Spleen (tissue), 11 donors: Measurements from ENCODE around the gene CYP8B1. TPM values are rescaled to one million over a fixed set of nuclear protein-coding genes. Genes with fewer than 3 reads are reported as not detected.

ENCODE experiments used
- DNase-seq: peaks from one replicate; pipeline ENCODE4 v3.0.0-alpha.2; 2020
- H3K27ac ChIP-seq, 8 donors: fragments of 200-600 bp; sonication (generic) in 7 of 8; 1 replicate in 4 of 8; 2 replicates in 4 of 8; pipeline versions ENCODE4 v1.5.0 to v1.8.0; 2016 to 2021; ENCODE audit warnings: inconsistent platforms in 4 of 8, mild to moderate bottlenecking in 4 of 8, moderate library complexity in 1 of 8
- H3K27me3 ChIP-seq, 7 donors: fragments of 200-600 bp; sonication (generic) in 6 of 7; replicated peaks in 1 of 7; 1 replicate in 4 of 7; 2 replicates in 3 of 7; pipeline versions ENCODE4 v1.5.0 to v1.8.0; 2016 to 2021; ENCODE audit warnings: inconsistent platforms in 3 of 7, mild to moderate bottlenecking in 1 of 7
- H3K36me3 ChIP-seq, 6 donors: fragments of 200-600 bp; sonication (generic) in 5 of 6; 1 replicate in 4 of 6; 2 replicates in 2 of 6; pipeline versions ENCODE4 v1.5.0 to v1.8.0; 2016 to 2021; ENCODE audit warnings: inconsistent platforms in 2 of 6
- H3K4me1 ChIP-seq, 6 donors: fragments of 200-600 bp; sonication (generic) in 5 of 6; 1 replicate in 3 of 6; 2 replicates in 3 of 6; pipeline versions ENCODE4 v1.5.0 to v1.8.0; 2016 to 2021; ENCODE audit warnings: inconsistent platforms in 3 of 6
- H3K4me3 ChIP-seq, 8 donors: fragments of 200-600 bp; sonication (generic) in 7 of 8; 1 replicate in 4 of 8; 2 replicates in 4 of 8; pipeline versions ENCODE4 v1.5.0 to v1.8.0; 2016 to 2021; ENCODE audit warnings: inconsistent platforms in 4 of 8, mild to moderate bottlenecking in 4 of 8, moderate library complexity in 2 of 8
- H3K9me3 ChIP-seq, 8 donors: fragments of 200-600 bp; sonication (generic) in 7 of 8; 1 replicate in 4 of 8; 2 replicates in 4 of 8; pipeline versions ENCODE4 v1.5.0 to v1.8.0; 2016 to 2021; ENCODE audit warnings: inconsistent platforms in 4 of 8
- CTCF ChIP-seq, 11 experiments: fragments of 200-600 bp in 7 of 11; fragments of 450-650 bp in 4 of 11; sonication (generic) in 4 of 11; IDR thresholded peaks in 8 of 11; conservative IDR thresholded peaks in 3 of 11; 1 replicate in 7 of 11; 2 replicates in 4 of 11; pipeline versions ENCODE4 v1.4.0 to v1.8.0; 2016 to 2021; ENCODE audit warnings: antibody characterized with exemption in 11 of 11, inconsistent platforms in 4 of 11, mild to moderate bottlenecking in 1 of 11
- POLR2A ChIP-seq, 3 donors: fragments of 450-650 bp; IDR thresholded peaks; one replicate each; pipeline ENCODE4 v1.5.1; 2017; ENCODE audit warnings: antibody characterized with exemption in 3 of 3, mild to moderate bottlenecking in 1 of 3
- POLR2AphosphoS5 ChIP-seq, 3 donors: sonication (generic); formaldehyde crosslinking; IDR thresholded peaks; one replicate each; pipeline ENCODE4 v1.5.1; 2017; ENCODE audit warnings: antibody characterized with exemption in 3 of 3
- WGBS, 5 donors: extraction: QIAGEN DNeasy Blood & Tissue Kit in 3 of 5; methylation state at CpG; one replicate each; pipeline versions ENCODE4 v1.1.5 to v1.1.7; 2013 to 2018; 5-methylcytosine and 5-hydroxymethylcytosine counted together
- intact Hi-C: fragments of 100-400 bp; cut with DNase I; formaldehyde crosslinking; loops from one replicate; pipeline ENCODE4 v1.15.0; 2023; ENCODE audit warnings: low total_unique reads
- polyA plus RNA-seq, 3 donors: library from polyadenylated mRNA; stranded (reverse); fragments of 200-250 nt; gene quantifications; one replicate each; pipeline ENCODE4 v1.2.1, GENCODE V29; 2013
- total RNA-seq, 7 donors: library from RNA; depleted of rRNA in 3 of 7; stranded (reverse); fragments of >200 nt in 3 of 7; fragmentation: NEBNext Ultra II Directional in 4 of 7; extraction: Animal tissue kit (Norgen Biotek cat#: 25700) in 4 of 7; gene quantifications; one replicate each; pipeline versions ENCODE4 v1.1.0 to v1.2.1, GENCODE V29; 2016 to 2021
- donor health status: healthy with polysubstance abuse.
- donor health status: DM: no; HTN: no; CAD: no; lungs with moderate emphysema.
- donor health status: DM: no; HTN: no; CAD: no.
- donor health status: Bipolar disorder and iron deficiency.
- donor health status: healthy.
- donor health status: DM: no; HTN: no; CAD: no.
- donor health status: DM: yes; HTN: yes; CAD: no.

The CYP8B1 gene
- total and polyA plus RNA-seq, 10 donors = 0.02 TPM; not detected in 9

GRCh38 chr3:42856544-42856943, 19.1 kb downstream of the CYP8B1 start:
- H3K36me3 ChIP-seq = no peaks in the 10 kb centered on the region
- 57 to 77% (median 70%) methylated on average over 3 of the region's 3 CpGs for WGBS, 5 donors
- H3K27me3 ChIP-seq = peaks cover 0 to 4% (median 0%) of the 10 kb centered on the region in 7 donors
- no peak for TF ChIP-seq POLR2A (IDR thresholded peaks at IDR 0.05)
- TF ChIP-seq POLR2AphosphoS5 (IDR thresholded peaks at IDR 0.05) = no peak
- TF ChIP-seq CTCF (IDR thresholded peaks at IDR 0.05 in 8 of 11, conservative IDR thresholded peaks at IDR 0.05 in 3 of 11) = no peak
- H3K4me1 ChIP-seq = peaks cover 0 to 15% (median 0%) of the 10 kb centered on the region in 6 donors
- no peak overlapping the region for H3K4me3 ChIP-seq
- H3K27ac ChIP-seq = no peak overlapping the region
- no peaks in the 10 kb centered on the region for H3K9me3 ChIP-seq
- intact Hi-C loops = no loop called here
- no peak for DNase-seq

GRCh38 chr3:42855547-42856380, 19.9 kb downstream of the CYP8B1 start:
- no peak overlapping the region for H3K4me3 ChIP-seq
- no peaks in the 10 kb centered on the region for H3K9me3 ChIP-seq
- no peak for DNase-seq
- intact Hi-C loops = no loop called here
- H3K4me1 ChIP-seq = peaks cover 0 to 15% (median 0%) of the 10 kb centered on the region in 6 donors
- no peaks in the 10 kb centered on the region for H3K36me3 ChIP-seq
- peaks cover 0 to 4% (median 0%) of the 10 kb centered on the region in 7 donors for H3K27me3 ChIP-seq
- 67 to 76% (median 75%) methylated on average over 4 of the region's 4 CpGs for WGBS, 5 donors
- TF ChIP-seq POLR2AphosphoS5 (IDR thresholded peaks at IDR 0.05) (no peak), CTCF (IDR thresholded peaks at IDR 0.05 in 8 of 11, conservative IDR thresholded peaks at IDR 0.05 in 3 of 11) (no peak), POLR2A (IDR thresholded peaks at IDR 0.05) (no peak)
- H3K27ac ChIP-seq = no peak overlapping the region

- no peaks in the 10 kb centered on the region for H3K36me3 ChIP-seq
- no peak for DNase-seq
- H3K9me3 ChIP-seq = no peaks in the 10 kb centered on the region
- TF ChIP-seq CTCF (IDR thresholded peaks at IDR 0.05 in 8 of 11, conservative IDR thresholded peaks at IDR 0.05 in 3 of 11) (no peak), POLR2AphosphoS5 (IDR thresholded peaks at IDR 0.05) (no peak), POLR2A (IDR thresholded peaks at IDR 0.05) (no peak)
- no peak overlapping the region for H3K27ac ChIP-seq
- H3K27me3 ChIP-seq = peaks cover 0 to 4% (median 0%) of the 10 kb centered on the region in 7 donors
- peaks cover 0 to 15% (median 0%) of the 10 kb centered on the region in 6 donors for H3K4me1 ChIP-seq
- H3K4me3 ChIP-seq = no peak overlapping the region
- intact Hi-C loops = no loop called here
These were observed 20.5 kb downstream of the CYP8B1 start for GRCh38 chr3:42855219-42855546.

GRCh38 chr3:42853739-42854302, 21.9 kb downstream of the CYP8B1 start:
- H3K4me1 ChIP-seq = peaks cover 0 to 15% (median 0%) of the 10 kb centered on the region in 6 donors
- no peak for DNase-seq
- intact Hi-C loops = no loop called here
- no peaks in the 10 kb centered on the region for H3K9me3 ChIP-seq
- TF ChIP-seq POLR2A (IDR thresholded peaks at IDR 0.05) (no peak), POLR2AphosphoS5 (IDR thresholded peaks at IDR 0.05) (no peak), CTCF (IDR thresholded peaks at IDR 0.05 in 8 of 11, conservative IDR thresholded peaks at IDR 0.05 in 3 of 11) (no peak)
- H3K36me3 ChIP-seq = no peaks in the 10 kb centered on the region
- 71 to 90% (median 87%) methylated on average over 4 of the region's 4 CpGs for WGBS, 5 donors
- peaks cover 0 to 4% (median 0%) of the 10 kb centered on the region in 7 donors for H3K27me3 ChIP-seq
- no peak overlapping the region for H3K27ac ChIP-seq
- no peak overlapping the region for H3K4me3 ChIP-seq
